Measurements from ENCODE around the gene FRY.
A peak's percentile ranks its signal among the peaks of the same experiment; 100 is the strongest.

The FRY gene

GRCh38 chr13:32107474-32107873 lies 75.9 kb downstream of the FRY start:
- Histone ChIP-seq H3K4me2 (ENCODE audit: low read length) (no peak overlapping the region), H3K27ac (ENCODE audit: low read length) (no peak overlapping the region), H4K20me1 (ENCODE audit: insufficient read depth, low read length) (no peaks in the 10 kb centered on the region), H3K79me2 (ENCODE audit: low read length) (no peaks in the 10 kb centered on the region), H3K36me3 (replicated peaks; ENCODE audit: low read depth, low read length) (no peaks in the 10 kb centered on the region), H3K27me3 (ENCODE audit: low read depth, low read length) (no peaks in the 10 kb centered on the region), H3K9ac (ENCODE audit: low read length) (no peak overlapping the region), H3K4me3 (ENCODE audit: low read length) (no peak overlapping the region), H3K4me1 (ENCODE audit: low read length) (no peaks in the 10 kb centered on the region), H3K9me3 (ENCODE audit: insufficient read depth, low read length) (no peaks in the 10 kb centered on the region), H2AFZ (ENCODE audit: low read depth, low read length) (no peak overlapping the region)
- no peak for TF ChIP-seq CTCF (IDR thresholded peaks at IDR 0.05; ENCODE audit: low read depth, low read length)
- no peak for TF ChIP-seq EZH2phosphoT487 (IDR thresholded peaks at IDR 0.05; ENCODE audit: low read depth)

GRCh38 chr13:32107973-32108372 lies 76.4 kb downstream of the FRY start:
- Histone ChIP-seq H3K79me2 (ENCODE audit: low read length) (no peaks in the 10 kb centered on the region), H3K36me3 (replicated peaks; ENCODE audit: low read depth, low read length) (no peaks in the 10 kb centered on the region), H3K4me3 (ENCODE audit: low read length) (no peak overlapping the region), H3K9ac (ENCODE audit: low read length) (no peak overlapping the region), H3K9me3 (ENCODE audit: insufficient read depth, low read length) (no peaks in the 10 kb centered on the region), H4K20me1 (ENCODE audit: insufficient read depth, low read length) (no peaks in the 10 kb centered on the region), H3K27ac (ENCODE audit: low read length) (no peak overlapping the region), H2AFZ (ENCODE audit: low read depth, low read length) (no peak overlapping the region), H3K4me1 (ENCODE audit: low read length) (no peaks in the 10 kb centered on the region), H3K4me2 (ENCODE audit: low read length) (no peak overlapping the region), H3K27me3 (ENCODE audit: low read depth, low read length) (no peaks in the 10 kb centered on the region)
- TF ChIP-seq EZH2phosphoT487 (IDR thresholded peaks at IDR 0.05; ENCODE audit: low read depth) (no peak), CTCF (IDR thresholded peaks at IDR 0.05; ENCODE audit: low read depth, low read length) (no peak)

- H3K79me2 ChIP-seq (ENCODE audit: low read length): no peaks in the 10 kb centered on the region
- no peak overlapping the region for H3K9ac ChIP-seq (ENCODE audit: low read length)
- H3K4me2 ChIP-seq (ENCODE audit: low read length): no peak overlapping the region
- TF ChIP-seq EZH2phosphoT487 (IDR thresholded peaks at IDR 0.05; ENCODE audit: low read depth) (no peak), CTCF (IDR thresholded peaks at IDR 0.05; ENCODE audit: low read depth, low read length) (no peak)
- H3K27ac ChIP-seq (ENCODE audit: low read length): no peak overlapping the region
- H3K36me3 ChIP-seq (replicated peaks; ENCODE audit: low read depth, low read length): no peaks in the 10 kb centered on the region
- no peak overlapping the region for H2AFZ ChIP-seq (ENCODE audit: low read depth, low read length)
- H3K9me3 ChIP-seq (ENCODE audit: insufficient read depth, low read length): no peaks in the 10 kb centered on the region
- H3K27me3 ChIP-seq (ENCODE audit: low read depth, low read length): no peaks in the 10 kb centered on the region
- H3K4me1 ChIP-seq (ENCODE audit: low read length): peaks cover 25% of the 10 kb centered on the region
- no peaks in the 10 kb centered on the region for H4K20me1 ChIP-seq (ENCODE audit: insufficient read depth, low read length)
- no peak overlapping the region for H3K4me3 ChIP-seq (ENCODE audit: low read length)
Measured at GRCh38 chr13:32113532-32113931, 82.0 kb downstream of the FRY start.

- Histone ChIP-seq H3K4me3 (ENCODE audit: low read length) (no peak overlapping the region), H3K4me2 (ENCODE audit: low read length) (0 out of 2 replicates have a peak overlapping the region, but pooled peaks have one; percentile 30), H4K20me1 (ENCODE audit: insufficient read depth, low read length) (no peaks in the 10 kb centered on the region), H3K9ac (ENCODE audit: low read length) (no peak overlapping the region), H3K27me3 (ENCODE audit: low read depth, low read length) (no peaks in the 10 kb centered on the region), H2AFZ (ENCODE audit: low read depth, low read length) (no peak overlapping the region), H3K79me2 (ENCODE audit: low read length) (no peaks in the 10 kb centered on the region), H3K36me3 (replicated peaks; ENCODE audit: low read depth, low read length) (no peaks in the 10 kb centered on the region), H3K4me1 (ENCODE audit: low read length) (peaks cover 25% of the 10 kb centered on the region), H3K9me3 (ENCODE audit: insufficient read depth, low read length) (no peaks in the 10 kb centered on the region), H3K27ac (ENCODE audit: low read length) (no peak overlapping the region)
- TF ChIP-seq CTCF (IDR thresholded peaks at IDR 0.05; ENCODE audit: low read depth, low read length) (no peak), EZH2phosphoT487 (IDR thresholded peaks at IDR 0.05; ENCODE audit: low read depth) (no peak)
Measured at GRCh38 chr13:32114284-32114950, 82.8 kb downstream of the FRY start.
